Panc1 (cell line): ENCODE results near the gene PLP1. TPM values are rescaled to one million over a fixed set of nuclear protein-coding genes. Genes with fewer than 3 reads are reported as not detected.

Experiments used
- ATAC-seq: fragments of 200-7000 bp; cut with Tn5 transposase; 2 replicates; pipeline ENCODE4 v1.9.1; 2020; ENCODE audit warnings: mild to moderate bottlenecking, moderate library complexity
- BruUV-seq: library from RNA; stranded (reverse); fragments of 400-500 nt; replicated peaks from 2 replicates; lab custom pipeline; 2021; lab: Mats Ljungman, UMichigan
- CTCF ChIA-PET: fragments of 300-600 bp; sonication (Branson Sonifier 250); formaldehyde crosslinking; loops from one replicate; lab custom pipeline; 2022; ENCODE audit warnings: antibody characterized with exemption; lab: Charles Lee
- POLR2A ChIA-PET: fragments of 300-600 bp; sonication (Branson Sonifier 250); formaldehyde crosslinking; loops from one replicate; lab custom pipeline; 2022; ENCODE audit warnings: antibody characterized with exemption; lab: Charles Lee
- DNase-seq: peaks from one replicate; pipeline ENCODE4 v3.0.0-alpha.2; 2010; ENCODE audit warnings: low read depth, low spot score
- H3K27ac ChIP-seq: 2 replicates; pipeline ENCODE4 v1.5.1; 2011; ENCODE audit warnings: mild to moderate bottlenecking, low read length, inconsistent platforms
- H3K27me3 ChIP-seq: fragments of 200-500 bp; sonication (Bioruptor generic); 2 replicates; pipeline ENCODE4 v1.6.0; 2014; ENCODE audit warnings: low read length, inconsistent platforms; ENCODE audit not compliant: control insufficient read depth, insufficient read depth
- H3K36me3 ChIP-seq: fragments of 200-500 bp; sonication (Bioruptor generic); 2 replicates; pipeline ENCODE4 v1.5.1; 2014; ENCODE audit warnings: inconsistent platforms, mild to moderate bottlenecking, low read length, moderate library complexity; ENCODE audit not compliant: control insufficient read depth, insufficient read depth
- H3K4me1 ChIP-seq: 2 replicates; pipeline ENCODE4 v1.5.1; 2011; ENCODE audit warnings: inconsistent platforms, mild to moderate bottlenecking, low read length, moderate library complexity; ENCODE audit not compliant: control insufficient read depth, insufficient read depth
- H3K4me3 ChIP-seq, 2 experiments: 2 replicates each; pipeline ENCODE4 v1.5.1; 2011 to 2012; ENCODE audit warnings: low read depth in 2 of 2, low read length in 2 of 2, mild to moderate bottlenecking in 2 of 2, inconsistent platforms in 1 of 2, moderate library complexity in 1 of 2
- H3K9me3 ChIP-seq: fragments of 200-500 bp; sonication (Bioruptor generic); 2 replicates; pipeline ENCODE4 v1.5.1; 2014; ENCODE audit warnings: low read depth, mild to moderate bottlenecking, inconsistent platforms, low read length, moderate library complexity; ENCODE audit not compliant: control insufficient read depth, insufficient read depth
- CTCF ChIP-seq: fragments of 450-650 bp; IDR thresholded peaks from 2 replicates; pipeline ENCODE4 v1.5.1; 2017; ENCODE audit warnings: mild to moderate bottlenecking
- POLR2AphosphoS5 ChIP-seq: IDR thresholded peaks from 2 replicates; pipeline ENCODE4 v1.6.1; 2012; ENCODE audit warnings: mild to moderate bottlenecking, low read depth, low read length, moderate library complexity
- SIN3A ChIP-seq: IDR thresholded peaks from 2 replicates; pipeline ENCODE4 v1.6.1; 2012; ENCODE audit warnings: low read depth, mild to moderate bottlenecking, low read length, moderate library complexity, borderline replicate concordance; ENCODE audit not compliant: insufficient read depth
- TCF7L2 ChIP-seq: IDR thresholded peaks from 2 replicates; pipeline ENCODE4 v1.6.1; 2011; ENCODE audit warnings: mild to moderate bottlenecking, low read depth, low read length, inconsistent platforms
- in situ Hi-C: cut with HindIII; loops from 2 replicates; pipeline ENCODE4 v1.10.0; 2016; ENCODE audit warnings: low sequenced_read_pairs, low pct_unique_long_range_greater_than_20kb
- intact Hi-C: fragments of 100-400 bp; cut with micrococcal nuclease; formaldehyde crosslinking; loops from one replicate; pipeline ENCODE4 v1.10.0; 2022; ENCODE audit not compliant: unreplicated experiment
- total RNA-seq: library from RNA; stranded (reverse); gene quantifications from one replicate; pipeline ENCODE4 v1.2.1, GENCODE V29; 2021; ENCODE audit not compliant: unreplicated experiment
- TF ChIP-seq, protein P1 (sequence below), 2 experiments: IDR thresholded peaks; 2 replicates each; pipeline ENCODE4 v1.6.1; 2011 to 2012; ENCODE audit warnings: low read depth in 2 of 2, control low read depth in 1 of 2, low read length in 1 of 2, mild to moderate bottlenecking in 1 of 2, moderate library complexity in 1 of 2; ENCODE audit not compliant: insufficient read depth in 1 of 2

The PLP1 gene
- total RNA-seq, 1 experiment from 2014 or later: 0.13 TPM

DNA sequence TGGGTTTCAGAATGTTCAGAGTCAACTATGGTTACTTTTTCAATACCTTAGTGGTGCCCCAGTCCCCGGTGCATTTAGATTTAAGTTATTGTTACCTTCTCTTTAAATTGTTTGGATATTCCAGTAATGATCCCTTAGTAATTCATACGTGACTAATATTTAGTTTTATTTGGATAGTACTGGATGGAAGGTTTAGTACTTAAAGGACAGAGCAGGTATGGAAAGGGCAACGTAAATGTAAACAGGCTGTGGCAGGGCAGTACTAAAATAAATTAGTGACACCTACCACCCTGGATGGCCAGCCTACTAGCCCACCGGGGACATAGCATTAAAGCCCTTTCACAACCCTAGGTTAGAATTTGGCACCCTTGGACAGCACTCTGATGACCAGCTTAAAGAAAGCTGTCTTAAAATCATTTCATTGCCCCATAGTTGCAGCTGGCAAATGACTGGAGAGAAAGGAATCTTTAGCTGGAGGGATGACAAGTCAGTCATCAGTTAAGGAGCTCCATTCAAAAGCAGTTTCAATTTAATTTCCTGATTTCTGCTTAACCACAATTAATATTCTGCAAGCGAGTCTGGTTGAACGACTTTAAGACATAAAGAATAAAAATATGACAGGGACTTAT lies 16.4 kb downstream of the PLP1 start:
- Histone ChIP-seq H3K36me3 (no peaks in the 10 kb centered on the region), H3K27ac (no peak overlapping the region), H3K4me1 (no peaks in the 10 kb centered on the region), H3K9me3 (no peaks in the 10 kb centered on the region), H3K4me3 (no peak overlapping the region), H3K27me3 (peaks cover 29% of the 10 kb centered on the region; the same call in 1 of the 2 replicates)
- POLR2A ChIA-PET: interaction anchor here (0.5 to 0.6 kb wide), 2 partner anchors 38 to 107 kb away, joined by 3 to 10 read pairs; partner anchors contain the start of gene MORF4L2
- no peak for DNase-seq
- BruUV-seq: no TSS peak
- in situ Hi-C loops (no loop called here), intact Hi-C loops (no loop called here)
- TF ChIP-seq CTCF (no peak), SIN3A (no peak), POLR2AphosphoS5 (no peak), TCF7L2 (no peak)
- TF ChIP-seq, protein P1, sequence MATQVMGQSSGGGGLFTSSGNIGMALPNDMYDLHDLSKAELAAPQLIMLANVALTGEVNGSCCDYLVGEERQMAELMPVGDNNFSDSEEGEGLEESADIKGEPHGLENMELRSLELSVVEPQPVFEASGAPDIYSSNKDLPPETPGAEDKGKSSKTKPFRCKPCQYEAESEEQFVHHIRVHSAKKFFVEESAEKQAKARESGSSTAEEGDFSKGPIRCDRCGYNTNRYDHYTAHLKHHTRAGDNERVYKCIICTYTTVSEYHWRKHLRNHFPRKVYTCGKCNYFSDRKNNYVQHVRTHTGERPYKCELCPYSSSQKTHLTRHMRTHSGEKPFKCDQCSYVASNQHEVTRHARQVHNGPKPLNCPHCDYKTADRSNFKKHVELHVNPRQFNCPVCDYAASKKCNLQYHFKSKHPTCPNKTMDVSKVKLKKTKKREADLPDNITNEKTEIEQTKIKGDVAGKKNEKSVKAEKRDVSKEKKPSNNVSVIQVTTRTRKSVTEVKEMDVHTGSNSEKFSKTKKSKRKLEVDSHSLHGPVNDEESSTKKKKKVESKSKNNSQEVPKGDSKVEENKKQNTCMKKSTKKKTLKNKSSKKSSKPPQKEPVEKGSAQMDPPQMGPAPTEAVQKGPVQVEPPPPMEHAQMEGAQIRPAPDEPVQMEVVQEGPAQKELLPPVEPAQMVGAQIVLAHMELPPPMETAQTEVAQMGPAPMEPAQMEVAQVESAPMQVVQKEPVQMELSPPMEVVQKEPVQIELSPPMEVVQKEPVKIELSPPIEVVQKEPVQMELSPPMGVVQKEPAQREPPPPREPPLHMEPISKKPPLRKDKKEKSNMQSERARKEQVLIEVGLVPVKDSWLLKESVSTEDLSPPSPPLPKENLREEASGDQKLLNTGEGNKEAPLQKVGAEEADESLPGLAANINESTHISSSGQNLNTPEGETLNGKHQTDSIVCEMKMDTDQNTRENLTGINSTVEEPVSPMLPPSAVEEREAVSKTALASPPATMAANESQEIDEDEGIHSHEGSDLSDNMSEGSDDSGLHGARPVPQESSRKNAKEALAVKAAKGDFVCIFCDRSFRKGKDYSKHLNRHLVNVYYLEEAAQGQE (IDR thresholded peaks at IDR 0.05; ENCODE audit: insufficient read depth in 1 of 2, low read depth in 2 of 2, low read length in 1 of 2): no peak
- no peak for ATAC-seq
- CTCF ChIA-PET: interaction anchor here (1.5 kb wide), 1 partner anchor 19 kb away, joined by 4 read pairs; no protein-coding TSS in a partner anchor

DNA sequence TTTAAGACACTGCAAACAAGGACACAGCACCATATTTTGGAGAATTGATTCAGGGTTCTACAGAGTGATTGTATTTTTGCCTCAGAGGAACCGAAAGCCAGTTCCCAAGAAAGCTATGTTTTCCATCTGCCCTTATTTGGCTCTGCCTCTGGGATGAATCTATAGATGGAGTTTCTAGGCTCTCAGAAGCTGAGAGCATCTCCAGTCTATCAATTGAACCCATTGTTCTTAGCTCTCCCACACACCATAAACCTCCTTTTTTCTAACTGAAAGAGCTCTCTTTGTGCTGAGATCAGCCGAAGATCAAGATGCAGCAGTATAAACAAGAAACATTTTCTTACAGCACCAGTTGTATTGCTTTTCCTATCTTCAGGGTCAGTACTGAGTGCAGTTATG lies 16.9 kb downstream of the PLP1 start:
- CTCF ChIA-PET: interaction anchor here (1.5 kb wide), 1 partner anchor 20 kb away, joined by 4 read pairs; no protein-coding TSS in a partner anchor
- Histone ChIP-seq H3K9me3 (no peaks in the 10 kb centered on the region), H3K27me3 (peaks cover 23% of the 10 kb centered on the region; the same call in 1 of the 2 replicates), H3K4me1 (no peaks in the 10 kb centered on the region), H3K36me3 (no peaks in the 10 kb centered on the region), H3K27ac (no peak overlapping the region), H3K4me3 (no peak overlapping the region)
- intact Hi-C loops: no loop called here
- ATAC-seq (no peak), DNase-seq (no peak)
- TF ChIP-seq TCF7L2 (no peak), POLR2AphosphoS5 (no peak), CTCF (no peak), SIN3A (no peak)
- TF ChIP-seq, protein P1 (IDR thresholded peaks at IDR 0.05; ENCODE audit: insufficient read depth in 1 of 2, low read depth in 2 of 2, low read length in 1 of 2): no peak
- BruUV-seq: no TSS peak
- POLR2A ChIA-PET: interaction anchor here (0.6 kb wide), 1 partner anchor 38 kb away, joined by 3 read pairs; no protein-coding TSS in a partner anchor
- in situ Hi-C loops: no loop called here
